ENCODE measurements around the gene SMS.

GRCh38 chrX:21934414-21934813, 6.1 kb upstream of the SMS start:
- TF ChIP-seq EZH2phosphoT487 (IDR thresholded peaks at IDR 0.05; ENCODE audit: low read length) (no peak), CTCF (IDR thresholded peaks at IDR 0.05; ENCODE audit: low read length) (no peak)
